Tibial nerve (tissue), 4 donors: ENCODE measurements around the gene ZNF501.

Experiments
- CTCF ChIP-seq, 5 experiments: fragments of 200-600 bp in 3 of 5; fragments of 450-650 bp in 2 of 5; sonication (generic) in 3 of 5; IDR thresholded peaks; one replicate each; pipeline ENCODE4 v1.5.1; 2016 to 2019; ENCODE audit warnings: antibody characterized with exemption in 5 of 5, mild to moderate bottlenecking in 3 of 5, moderate library complexity in 2 of 5
- EP300 ChIP-seq, 2 donors: sonication (generic); formaldehyde crosslinking; IDR thresholded peaks; one replicate each; pipeline ENCODE4 v1.6.1; 2017; ENCODE audit warnings: antibody characterized with exemption in 2 of 2, mild to moderate bottlenecking in 1 of 2
- POLR2A ChIP-seq, 2 donors: fragments of 450-650 bp; IDR thresholded peaks; one replicate each; pipeline ENCODE4 v1.6.1; 2017; ENCODE audit warnings: antibody characterized with exemption in 2 of 2, mild to moderate bottlenecking in 2 of 2, moderate library complexity in 2 of 2

- TF ChIP-seq CTCF (IDR thresholded peaks at IDR 0.05) (no peak), POLR2A (IDR thresholded peaks at IDR 0.05) (no peak), EP300 (IDR thresholded peaks at IDR 0.05) (no peak)
Measured at GRCh38 chr3:44682182-44682896, 47.1 kb upstream of the ZNF501 start.
